Neural cell (in vitro differentiated cells): ENCODE measurements around the gene SLC9A6.

Experiments
- CTCF ChIP-seq: fragments of 450-650 bp; IDR thresholded peaks from 2 replicates; pipeline ENCODE4 v1.5.1; 2014; ENCODE audit warnings: antibody characterized with exemption, mild to moderate bottlenecking, moderate library complexity; ENCODE audit not compliant: poor library complexity, severe bottlenecking
- POLR2AphosphoS5 ChIP-seq: IDR thresholded peaks from 2 replicates; pipeline ENCODE4 v1.6.1; 2012

DNA sequence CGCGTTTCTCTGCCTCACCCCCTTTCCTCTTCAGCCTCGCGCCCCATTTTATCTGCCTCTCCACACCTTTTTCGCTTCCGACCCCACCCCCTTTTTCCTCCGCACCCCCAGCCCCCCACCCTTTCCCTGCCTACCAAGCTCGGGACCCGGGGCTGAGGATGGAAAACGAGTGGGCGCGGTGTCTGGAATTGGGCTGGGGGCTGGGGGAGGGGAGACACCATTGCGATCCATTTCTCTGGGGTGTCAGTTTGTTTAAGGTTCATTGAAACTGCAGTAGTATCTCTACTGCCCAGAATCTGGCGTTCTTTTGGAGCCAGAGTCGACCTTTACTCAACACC, 707 bp downstream of the SLC9A6 start:
- TF ChIP-seq CTCF (no peak), POLR2AphosphoS5 (no peak)
